ENCODE measurements around the gene FHIT.

DNA sequence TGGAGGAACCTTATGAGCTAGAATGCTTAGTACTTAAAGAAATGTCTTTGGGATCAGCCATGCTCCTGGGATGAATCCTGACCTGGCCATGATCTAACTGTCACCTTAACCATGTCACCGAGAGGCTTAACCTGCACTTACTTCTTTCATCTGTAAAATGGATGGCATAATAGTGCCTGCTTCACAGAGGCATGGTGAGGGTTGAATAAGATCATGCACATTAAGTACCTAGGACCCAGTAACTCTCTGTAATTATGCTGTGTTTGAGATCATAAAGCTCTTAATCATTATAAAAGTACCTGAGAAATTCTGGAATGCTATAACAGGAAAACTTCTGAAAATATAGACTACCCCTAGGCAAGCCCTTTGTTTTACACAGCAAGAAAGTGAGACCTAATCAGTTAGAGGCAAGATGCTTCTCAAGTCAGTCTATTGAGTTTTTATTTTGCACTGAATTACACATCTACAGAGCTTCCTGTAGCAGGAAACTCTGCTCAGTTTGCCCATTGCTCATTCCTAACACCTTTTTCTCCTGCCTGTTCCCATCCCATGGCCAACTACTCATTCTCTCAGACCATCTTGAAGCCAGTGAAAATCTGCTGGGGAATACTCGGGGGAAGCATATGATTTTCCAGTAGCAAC is 1185.9 kb downstream of the FHIT start:
- TF ChIP-seq, protein P1, sequence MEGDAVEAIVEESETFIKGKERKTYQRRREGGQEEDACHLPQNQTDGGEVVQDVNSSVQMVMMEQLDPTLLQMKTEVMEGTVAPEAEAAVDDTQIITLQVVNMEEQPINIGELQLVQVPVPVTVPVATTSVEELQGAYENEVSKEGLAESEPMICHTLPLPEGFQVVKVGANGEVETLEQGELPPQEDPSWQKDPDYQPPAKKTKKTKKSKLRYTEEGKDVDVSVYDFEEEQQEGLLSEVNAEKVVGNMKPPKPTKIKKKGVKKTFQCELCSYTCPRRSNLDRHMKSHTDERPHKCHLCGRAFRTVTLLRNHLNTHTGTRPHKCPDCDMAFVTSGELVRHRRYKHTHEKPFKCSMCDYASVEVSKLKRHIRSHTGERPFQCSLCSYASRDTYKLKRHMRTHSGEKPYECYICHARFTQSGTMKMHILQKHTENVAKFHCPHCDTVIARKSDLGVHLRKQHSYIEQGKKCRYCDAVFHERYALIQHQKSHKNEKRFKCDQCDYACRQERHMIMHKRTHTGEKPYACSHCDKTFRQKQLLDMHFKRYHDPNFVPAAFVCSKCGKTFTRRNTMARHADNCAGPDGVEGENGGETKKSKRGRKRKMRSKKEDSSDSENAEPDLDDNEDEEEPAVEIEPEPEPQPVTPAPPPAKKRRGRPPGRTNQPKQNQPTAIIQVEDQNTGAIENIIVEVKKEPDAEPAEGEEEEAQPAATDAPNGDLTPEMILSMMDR (IDR thresholded peaks at IDR 0.05), result no peak
- no peak for TF ChIP-seq POLR2A (IDR thresholded peaks at IDR 0.05)
